Suprapubic skin (tissue), 4 donors: ENCODE measurements around the gene PEMT. TPM values are rescaled to one million over a fixed set of nuclear protein-coding genes. Genes with fewer than 3 reads are reported as not detected.

Source experiments
- DNase-seq, 2 donors: peaks; one replicate each; pipeline ENCODE4 v3.0.0-alpha.2; 2019; ENCODE audit warnings: low spot score in 2 of 2
- H3K27ac ChIP-seq: fragments of 200-600 bp; sonication (generic); one replicate; pipeline ENCODE4 v1.5.1; 2019
- H3K27me3 ChIP-seq: fragments of 200-600 bp; sonication (generic); one replicate; pipeline ENCODE4 v1.5.1; 2019
- H3K36me3 ChIP-seq: fragments of 200-600 bp; sonication (generic); one replicate; pipeline ENCODE4 v1.5.1; 2019
- H3K4me1 ChIP-seq: fragments of 200-600 bp; sonication (generic); one replicate; pipeline ENCODE4 v1.5.1; 2019
- H3K4me3 ChIP-seq: fragments of 200-600 bp; sonication (generic); one replicate; pipeline ENCODE4 v1.5.1; 2019; ENCODE audit warnings: mild to moderate bottlenecking
- H3K9me3 ChIP-seq: fragments of 200-600 bp; sonication (generic); one replicate; pipeline ENCODE4 v1.5.1; 2019
- EP300 ChIP-seq: sonication (generic); formaldehyde crosslinking; IDR thresholded peaks from one replicate; pipeline ENCODE4 v1.6.1; 2017; ENCODE audit warnings: antibody characterized with exemption
- POLR2A ChIP-seq, 2 donors: fragments of 450-650 bp; IDR thresholded peaks; one replicate each; pipeline ENCODE4 v1.6.1; 2017; ENCODE audit warnings: antibody characterized with exemption in 2 of 2, mild to moderate bottlenecking in 2 of 2, moderate library complexity in 2 of 2
- POLR2AphosphoS5 ChIP-seq, 3 donors: sonication (generic); formaldehyde crosslinking; IDR thresholded peaks; one replicate each; pipeline ENCODE4 v1.6.1; 2017; ENCODE audit warnings: antibody characterized with exemption in 3 of 3
- WGBS: methylation state at CpG from one replicate; pipeline ENCODE4 v1.1.5; 2018; 5-methylcytosine and 5-hydroxymethylcytosine counted together
- total RNA-seq, 4 donors: library from RNA; depleted of rRNA; stranded (reverse); fragments of >200 nt; gene quantifications; one replicate each; pipeline ENCODE4 v1.1.0, GENCODE V29; 2016
- TF ChIP-seq, protein P1 (sequence below), 2 donors: fragments of 200-600 bp in 1 of 2; fragments of 450-650 bp in 1 of 2; sonication (generic) in 1 of 2; IDR thresholded peaks; one replicate each; pipeline ENCODE4 v1.5.1; 2016 to 2019; ENCODE audit warnings: antibody characterized with exemption in 2 of 2, mild to moderate bottlenecking in 1 of 2, moderate library complexity in 1 of 2

The PEMT gene
- total RNA-seq, 4 donors from 2014 or later, result 25.7 to 60.6 (median 50.0) TPM

- no peaks in the 10 kb centered on the region for H3K4me1 ChIP-seq
- 67% methylated on average over 11 of the region's 14 CpGs for WGBS
- no peak overlapping the region for H3K4me3 ChIP-seq
- H3K36me3 ChIP-seq, result peaks cover 13% of the 10 kb centered on the region
- DNase-seq, result no peak
- H3K27ac ChIP-seq, result no peak overlapping the region
- TF ChIP-seq, protein P1, sequence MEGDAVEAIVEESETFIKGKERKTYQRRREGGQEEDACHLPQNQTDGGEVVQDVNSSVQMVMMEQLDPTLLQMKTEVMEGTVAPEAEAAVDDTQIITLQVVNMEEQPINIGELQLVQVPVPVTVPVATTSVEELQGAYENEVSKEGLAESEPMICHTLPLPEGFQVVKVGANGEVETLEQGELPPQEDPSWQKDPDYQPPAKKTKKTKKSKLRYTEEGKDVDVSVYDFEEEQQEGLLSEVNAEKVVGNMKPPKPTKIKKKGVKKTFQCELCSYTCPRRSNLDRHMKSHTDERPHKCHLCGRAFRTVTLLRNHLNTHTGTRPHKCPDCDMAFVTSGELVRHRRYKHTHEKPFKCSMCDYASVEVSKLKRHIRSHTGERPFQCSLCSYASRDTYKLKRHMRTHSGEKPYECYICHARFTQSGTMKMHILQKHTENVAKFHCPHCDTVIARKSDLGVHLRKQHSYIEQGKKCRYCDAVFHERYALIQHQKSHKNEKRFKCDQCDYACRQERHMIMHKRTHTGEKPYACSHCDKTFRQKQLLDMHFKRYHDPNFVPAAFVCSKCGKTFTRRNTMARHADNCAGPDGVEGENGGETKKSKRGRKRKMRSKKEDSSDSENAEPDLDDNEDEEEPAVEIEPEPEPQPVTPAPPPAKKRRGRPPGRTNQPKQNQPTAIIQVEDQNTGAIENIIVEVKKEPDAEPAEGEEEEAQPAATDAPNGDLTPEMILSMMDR (IDR thresholded peaks at IDR 0.05), result no peak
- TF ChIP-seq POLR2A (IDR thresholded peaks at IDR 0.05) (no peak), EP300 (no peak), POLR2AphosphoS5 (IDR thresholded peaks at IDR 0.05) (no peak)
- H3K27me3 ChIP-seq, result no peaks in the 10 kb centered on the region
- no peaks in the 10 kb centered on the region for H3K9me3 ChIP-seq
Measured at GRCh38 chr17:17523001-17523730, 68.3 kb downstream of the PEMT start.

DNA sequence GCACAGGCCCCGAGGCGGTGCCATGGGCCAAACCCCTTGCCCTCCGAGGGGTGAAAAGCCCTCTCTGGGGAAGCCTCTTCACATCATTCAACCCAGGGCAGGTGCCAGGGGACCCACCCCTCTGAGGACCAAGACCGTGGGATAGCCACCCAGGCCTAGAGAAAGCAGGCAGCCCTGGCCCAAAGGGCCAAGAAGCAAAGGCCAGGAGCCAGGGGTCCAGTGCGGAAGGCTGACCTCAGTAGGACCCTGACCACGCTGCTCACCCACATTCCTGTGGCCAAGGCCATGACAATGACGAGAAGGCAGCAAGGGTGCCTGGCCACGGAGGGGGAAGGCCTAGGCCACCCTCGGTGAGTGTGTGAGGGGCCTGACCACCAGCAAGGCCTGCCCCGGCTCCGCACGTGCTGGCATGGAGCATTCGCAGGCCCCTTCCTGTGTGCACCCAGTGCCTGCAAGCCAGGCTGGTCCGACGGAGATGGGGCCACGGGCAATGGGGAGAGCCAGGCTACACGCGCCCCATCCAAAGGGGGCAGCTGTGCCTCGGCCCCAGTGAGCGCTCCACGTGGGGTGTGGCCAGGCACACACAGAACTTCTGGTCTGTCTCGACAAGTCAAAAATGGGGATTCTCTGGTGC is 70.8 kb downstream of the PEMT start:
- TF ChIP-seq, protein P1 (IDR thresholded peaks at IDR 0.05), result no peak
- TF ChIP-seq POLR2AphosphoS5 (IDR thresholded peaks at IDR 0.05), result no peak
- TF ChIP-seq EP300, result no peak
- no peak for TF ChIP-seq POLR2A (IDR thresholded peaks at IDR 0.05)
- no peak for DNase-seq
- peaks cover 13% of the 10 kb centered on the region for H3K36me3 ChIP-seq
- no peaks in the 10 kb centered on the region for H3K9me3 ChIP-seq
- no peak overlapping the region for H3K4me3 ChIP-seq
- no peaks in the 10 kb centered on the region for H3K4me1 ChIP-seq
- no peaks in the 10 kb centered on the region for H3K27me3 ChIP-seq
- H3K27ac ChIP-seq, result no peak overlapping the region
- 100% methylated on average over 2 of the region's 22 CpGs for WGBS

- WGBS, result 92% methylated on average over 4 of the region's 10 CpGs
- Histone ChIP-seq H3K27ac (no peak overlapping the region), H3K9me3 (no peaks in the 10 kb centered on the region), H3K4me1 (no peaks in the 10 kb centered on the region), H3K4me3 (no peak overlapping the region), H3K27me3 (no peaks in the 10 kb centered on the region), H3K36me3 (peaks cover 13% of the 10 kb centered on the region)
- no peak for DNase-seq
- no peak for TF ChIP-seq POLR2A (IDR thresholded peaks at IDR 0.05)
- TF ChIP-seq, protein P1 (IDR thresholded peaks at IDR 0.05), result no peak
- no peak for TF ChIP-seq POLR2AphosphoS5 (IDR thresholded peaks at IDR 0.05)
- TF ChIP-seq EP300, result no peak
Measured at GRCh38 chr17:17519886-17520285, 71.6 kb downstream of the PEMT start.

- Histone ChIP-seq H3K4me3 (no peak overlapping the region), H3K27ac (no peak overlapping the region), H3K27me3 (no peaks in the 10 kb centered on the region), H3K9me3 (no peaks in the 10 kb centered on the region), H3K36me3 (peaks cover 13% of the 10 kb centered on the region), H3K4me1 (no peaks in the 10 kb centered on the region)
- TF ChIP-seq POLR2A (IDR thresholded peaks at IDR 0.05) (no peak), POLR2AphosphoS5 (IDR thresholded peaks at IDR 0.05) (no peak), EP300 (no peak)
- TF ChIP-seq, protein P1 (IDR thresholded peaks at IDR 0.05), result no peak
- no peak for DNase-seq
- 85% methylated on average over 5 of the region's 5 CpGs for WGBS
Measured at GRCh38 chr17:17518951-17519350, 72.6 kb downstream of the PEMT start.

GRCh38 chr17:17518014-17518413 is 73.5 kb downstream of the PEMT start:
- H3K27ac ChIP-seq, result no peak overlapping the region
- H3K4me1 ChIP-seq, result no peaks in the 10 kb centered on the region
- no peaks in the 10 kb centered on the region for H3K27me3 ChIP-seq
- TF ChIP-seq POLR2A (IDR thresholded peaks at IDR 0.05) (no peak), POLR2AphosphoS5 (IDR thresholded peaks at IDR 0.05) (no peak), EP300 (no peak)
- TF ChIP-seq, protein P1 (IDR thresholded peaks at IDR 0.05), result no peak
- no CpG with 5 or more reads among the region's 15 CpGs for WGBS
- no peak overlapping the region for H3K4me3 ChIP-seq
- DNase-seq, result no peak
- H3K36me3 ChIP-seq, result peaks cover 13% of the 10 kb centered on the region
- H3K9me3 ChIP-seq, result no peaks in the 10 kb centered on the region
